Neural progenitor cell (in vitro differentiated cells): ENCODE data around the gene RRH. TPM values are rescaled to one million over a fixed set of nuclear protein-coding genes. Genes with fewer than 3 reads are reported as not detected.
"Not testable (repeated sequence)": the region's sequence is repeated elsewhere in the genome, so short reads cannot be mapped to it uniquely, and the experiment has no call there.

Source experiments
- DNase-seq: peaks from one replicate; pipeline ENCODE4 v3.0.0-alpha.2; 2016; ENCODE audit warnings: low spot score
- H2AFZ ChIP-seq: fragments of 200-600 bp; sonication (generic); replicated peaks from 2 replicates; pipeline ENCODE4 v1.6.1; 2016; ENCODE audit warnings: antibody characterized with exemption
- H3F3A ChIP-seq: fragments of 200-600 bp; sonication (generic); 2 replicates; pipeline ENCODE4 v1.6.1; 2016; ENCODE audit warnings: antibody characterized with exemption, low read depth
- H3K27ac ChIP-seq: fragments of 200-600 bp; sonication (generic); 2 replicates; pipeline ENCODE4 v1.5.1; 2016; ENCODE audit warnings: mild to moderate bottlenecking
- H3K27me3 ChIP-seq: fragments of 200-600 bp; sonication (generic); 2 replicates; pipeline ENCODE4 v1.6.1; 2016; ENCODE audit warnings: mild to moderate bottlenecking, moderate library complexity
- H3K36me3 ChIP-seq: fragments of 200-600 bp; sonication (generic); 2 replicates; pipeline ENCODE4 v1.5.1; 2016
- H3K4me1 ChIP-seq: fragments of 200-600 bp; sonication (generic); 2 replicates; pipeline ENCODE4 v1.6.1; 2016; ENCODE audit warnings: mixed run types
- H3K4me2 ChIP-seq: fragments of 200-600 bp; sonication (generic); 2 replicates; pipeline ENCODE4 v1.6.1; 2016
- H3K4me3 ChIP-seq: fragments of 200-600 bp; sonication (generic); 2 replicates; pipeline ENCODE4 v1.5.1; 2016
- H3K79me2 ChIP-seq: fragments of 200-600 bp; sonication (generic); 2 replicates; pipeline ENCODE4 v1.6.1; 2016; ENCODE audit warnings: low read depth
- H3K9ac ChIP-seq: fragments of 200-600 bp; sonication (generic); 2 replicates; pipeline ENCODE4 v1.6.1; 2016
- H3K9me3 ChIP-seq: fragments of 200-600 bp; sonication (generic); 2 replicates; pipeline ENCODE4 v1.5.1; 2016; ENCODE audit warnings: low read depth
- H4K20me1 ChIP-seq: fragments of 200-600 bp; sonication (generic); 2 replicates; pipeline ENCODE4 v1.6.1; 2016; ENCODE audit warnings: low read depth
- H3K27ac Mint-ChIP-seq: 3 replicates; pipeline ENCODE4 v1.8.0; 2021; ENCODE audit warnings: mixed read lengths
- H3K27me3 Mint-ChIP-seq: 2 replicates; pipeline ENCODE4 v1.8.0; 2022; ENCODE audit warnings: low read depth, mild to moderate bottlenecking, inconsistent platforms, moderate library complexity, mixed read lengths; ENCODE audit not compliant: insufficient read depth
- H3K36me3 Mint-ChIP-seq: 3 replicates; pipeline ENCODE4 v1.8.0; 2021; ENCODE audit warnings: mixed read lengths
- H3K4me1 Mint-ChIP-seq: 3 replicates; pipeline ENCODE4 v1.8.0; 2021; ENCODE audit warnings: mixed read lengths
- H3K4me3 Mint-ChIP-seq: 3 replicates; pipeline ENCODE4 v1.8.0; 2021; ENCODE audit warnings: mild to moderate bottlenecking, moderate library complexity, mixed read lengths
- H3K9me3 Mint-ChIP-seq: 3 replicates; pipeline ENCODE4 v1.8.0; 2020; ENCODE audit warnings: mixed read lengths
- EZH2 ChIP-seq: fragments of 200-600 bp; sonication (generic); IDR thresholded peaks from 2 replicates; pipeline ENCODE4 v1.6.1; 2017; ENCODE audit warnings: antibody characterized with exemption, mild to moderate bottlenecking, moderate library complexity
- EZH2phosphoT487 ChIP-seq: fragments of 200-600 bp; sonication (generic); IDR thresholded peaks from 2 replicates; pipeline ENCODE4 v1.6.1; 2017; ENCODE audit warnings: antibody characterized with exemption
- total RNA-seq: library from RNA; depleted of rRNA; stranded (reverse); fragments of >200 nt; gene quantifications from 2 replicates; pipeline ENCODE4 v1.2.3, GENCODE V29; 2015; ENCODE audit warnings: low replicate concordance
- TF ChIP-seq, protein P1 (sequence below): fragments of 200-600 bp; sonication (generic); IDR thresholded peaks from 2 replicates; pipeline ENCODE4 v1.5.1; 2017; ENCODE audit warnings: antibody characterized with exemption, mild to moderate bottlenecking

Gene RRH, protein sequence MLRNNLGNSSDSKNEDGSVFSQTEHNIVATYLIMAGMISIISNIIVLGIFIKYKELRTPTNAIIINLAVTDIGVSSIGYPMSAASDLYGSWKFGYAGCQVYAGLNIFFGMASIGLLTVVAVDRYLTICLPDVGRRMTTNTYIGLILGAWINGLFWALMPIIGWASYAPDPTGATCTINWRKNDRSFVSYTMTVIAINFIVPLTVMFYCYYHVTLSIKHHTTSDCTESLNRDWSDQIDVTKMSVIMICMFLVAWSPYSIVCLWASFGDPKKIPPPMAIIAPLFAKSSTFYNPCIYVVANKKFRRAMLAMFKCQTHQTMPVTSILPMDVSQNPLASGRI
- total RNA-seq = not detected in 2 replicates

DNA sequence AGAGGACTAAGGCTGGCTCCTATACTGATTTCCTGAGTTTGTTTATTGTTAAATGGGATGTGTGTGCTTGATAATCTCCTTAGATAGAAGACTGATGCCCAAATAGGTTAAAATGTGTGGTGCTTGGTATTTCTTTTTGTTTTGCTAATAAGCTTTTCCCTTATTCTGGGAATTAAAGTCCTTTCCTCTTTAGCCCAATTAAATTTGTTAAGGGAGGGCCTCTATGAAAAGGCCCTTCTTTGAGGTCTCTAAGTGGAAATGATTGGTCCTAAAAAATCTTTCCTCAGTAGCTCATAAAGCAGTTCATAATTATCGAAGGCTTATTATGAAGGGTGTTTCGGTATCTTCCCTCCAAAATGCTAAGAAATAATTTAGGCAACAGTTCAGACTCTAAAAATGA is at the start of gene RRH:
RRH (plus strand) TSS at position 301 of the 400 bp plus-strand sequence; CDS start at position 357, 56 bp downstream.
- H3K4me2 ChIP-seq = no peak within 1 kb of the TSS
- H3K4me1 ChIP-seq = no peaks in the 10 kb centered on the region
- H3K36me3 ChIP-seq = peaks cover 13% of the 10 kb centered on the region
- H3K27me3 ChIP-seq = no peaks in the 10 kb centered on the region
- H4K20me1 ChIP-seq = no peaks in the 10 kb centered on the region
- H2AFZ ChIP-seq = no peak within 1 kb of the TSS
- H3K4me3 ChIP-seq = no peak within 1 kb of the TSS
- TF ChIP-seq EZH2phosphoT487 = no peak
- TF ChIP-seq, protein P1, sequence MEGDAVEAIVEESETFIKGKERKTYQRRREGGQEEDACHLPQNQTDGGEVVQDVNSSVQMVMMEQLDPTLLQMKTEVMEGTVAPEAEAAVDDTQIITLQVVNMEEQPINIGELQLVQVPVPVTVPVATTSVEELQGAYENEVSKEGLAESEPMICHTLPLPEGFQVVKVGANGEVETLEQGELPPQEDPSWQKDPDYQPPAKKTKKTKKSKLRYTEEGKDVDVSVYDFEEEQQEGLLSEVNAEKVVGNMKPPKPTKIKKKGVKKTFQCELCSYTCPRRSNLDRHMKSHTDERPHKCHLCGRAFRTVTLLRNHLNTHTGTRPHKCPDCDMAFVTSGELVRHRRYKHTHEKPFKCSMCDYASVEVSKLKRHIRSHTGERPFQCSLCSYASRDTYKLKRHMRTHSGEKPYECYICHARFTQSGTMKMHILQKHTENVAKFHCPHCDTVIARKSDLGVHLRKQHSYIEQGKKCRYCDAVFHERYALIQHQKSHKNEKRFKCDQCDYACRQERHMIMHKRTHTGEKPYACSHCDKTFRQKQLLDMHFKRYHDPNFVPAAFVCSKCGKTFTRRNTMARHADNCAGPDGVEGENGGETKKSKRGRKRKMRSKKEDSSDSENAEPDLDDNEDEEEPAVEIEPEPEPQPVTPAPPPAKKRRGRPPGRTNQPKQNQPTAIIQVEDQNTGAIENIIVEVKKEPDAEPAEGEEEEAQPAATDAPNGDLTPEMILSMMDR = no peak
- no peak for TF ChIP-seq EZH2
- Mint-ChIP-seq H3K27ac (no peak within 1 kb of the TSS), H3K9me3 (no peaks in the 10 kb centered on the region), H3K27me3 (no peaks in the 10 kb centered on the region), H3K4me3 (no peak within 1 kb of the TSS), H3K4me1 (no peaks in the 10 kb centered on the region), H3K36me3 (peaks cover 11% of the 10 kb centered on the region)
- no peak within 1 kb of the TSS for H3K27ac ChIP-seq
- peaks cover 3% of the 10 kb centered on the region for H3F3A ChIP-seq
- DNase-seq = no peak
- no peak within 1 kb of the TSS for H3K9ac ChIP-seq
- H3K79me2 ChIP-seq = no peaks in the 10 kb centered on the region
- no peaks in the 10 kb centered on the region for H3K9me3 ChIP-seq

DNA sequence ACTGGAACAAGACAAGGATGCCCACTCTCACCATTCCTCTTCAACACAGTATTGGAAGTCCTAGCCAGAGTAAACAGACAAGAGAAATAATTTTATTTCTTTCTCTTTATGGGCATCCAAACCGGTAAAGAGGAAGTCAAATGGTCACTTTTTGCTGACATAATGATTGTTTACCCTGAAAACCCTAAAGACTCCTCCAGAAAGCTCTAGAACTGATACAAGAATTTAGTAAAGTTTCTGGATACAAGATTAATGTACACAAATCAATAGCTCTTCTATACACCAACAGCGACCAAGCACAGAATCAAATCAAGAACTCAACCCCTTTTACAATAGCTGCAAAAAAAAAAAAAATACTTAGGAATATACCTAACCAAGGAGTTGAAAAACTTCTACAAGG is 45.7 kb upstream of the RRH start:
- H3K36me3 Mint-ChIP-seq, H3K4me1 ChIP-seq, H3K4me3 ChIP-seq: not testable (repeated sequence)

DNA sequence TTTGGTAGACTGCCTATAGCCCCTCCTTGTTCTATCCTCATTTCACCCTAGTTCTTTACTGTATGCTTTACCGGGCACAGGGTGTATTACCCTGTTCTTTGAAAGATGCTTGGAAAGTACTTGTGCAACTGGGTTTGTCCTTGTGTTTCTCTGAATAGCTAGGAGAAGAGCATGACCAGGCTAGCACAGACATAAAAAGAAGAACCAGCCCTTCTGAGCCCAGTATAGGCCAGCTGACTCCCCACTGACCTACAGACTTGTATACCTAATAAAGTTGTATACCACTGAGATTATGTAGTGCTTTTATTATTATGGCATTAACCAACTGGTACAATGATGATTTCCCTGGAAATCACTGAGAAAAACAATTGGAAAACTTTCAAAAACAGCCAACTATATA is 40.9 kb upstream of the RRH start:
- Histone ChIP-seq H3K27me3 (no peaks in the 10 kb centered on the region), H3F3A (no peaks in the 10 kb centered on the region), H3K4me2 (no peak overlapping the region), H3K79me2 (no peaks in the 10 kb centered on the region), H3K27ac (no peak overlapping the region), H3K9me3 (no peaks in the 10 kb centered on the region), H4K20me1 (no peaks in the 10 kb centered on the region), H3K4me3 (no peak overlapping the region), H3K4me1 (no peaks in the 10 kb centered on the region), H3K9ac (no peak overlapping the region), H3K36me3 (no peaks in the 10 kb centered on the region), H2AFZ (peak overlapping the region; percentile 28)
- Mint-ChIP-seq H3K36me3 (no peaks in the 10 kb centered on the region), H3K9me3 (peaks cover 6% of the 10 kb centered on the region), H3K27me3 (no peaks in the 10 kb centered on the region), H3K27ac (no peak overlapping the region), H3K4me3 (no peak overlapping the region), H3K4me1 (no peaks in the 10 kb centered on the region)
- no peak for DNase-seq
- TF ChIP-seq EZH2 = no peak

More for the DNA sequence above, 45.7 kb upstream of the RRH start:
- H3K36me3 ChIP-seq, DNase-seq, H3K4me2 ChIP-seq, H3K4me1 Mint-ChIP-seq, H3K27ac Mint-ChIP-seq, H3K4me3 Mint-ChIP-seq, H3K9ac ChIP-seq, H3K9me3 Mint-ChIP-seq, H3F3A ChIP-seq, H4K20me1 ChIP-seq, H2AFZ ChIP-seq, H3K27ac ChIP-seq, H3K27me3 Mint-ChIP-seq, H3K27me3 ChIP-seq, H3K79me2 ChIP-seq, H3K9me3 ChIP-seq: not testable (repeated sequence)

GRCh38 chr4:109787807-109788206 is 40.0 kb upstream of the RRH start:
- no peaks in the 10 kb centered on the region for H3K27me3 Mint-ChIP-seq
- DNase-seq = no peak
- H3K36me3 Mint-ChIP-seq = no peaks in the 10 kb centered on the region

More at GRCh38 chr4:109787807-109788206, 40.0 kb upstream of the RRH start:
- no peaks in the 10 kb centered on the region for H3K4me1 ChIP-seq
- H2AFZ ChIP-seq = no peak overlapping the region
- H3K36me3 ChIP-seq = no peaks in the 10 kb centered on the region
- H4K20me1 ChIP-seq = no peaks in the 10 kb centered on the region
- no peak overlapping the region for H3K27ac Mint-ChIP-seq
- H3K27me3 ChIP-seq = no peaks in the 10 kb centered on the region
- no peak overlapping the region for H3K4me2 ChIP-seq
- H3K4me3 Mint-ChIP-seq = no peak overlapping the region
- no peak for TF ChIP-seq EZH2
- no peak for TF ChIP-seq EZH2phosphoT487
- TF ChIP-seq, protein P1 = no peak
- no peaks in the 10 kb centered on the region for H3K4me1 Mint-ChIP-seq
- H3K9me3 ChIP-seq = no peaks in the 10 kb centered on the region
- no peaks in the 10 kb centered on the region for H3K79me2 ChIP-seq
- H3K9ac ChIP-seq = no peak overlapping the region
- peaks cover 6% of the 10 kb centered on the region for H3K9me3 Mint-ChIP-seq
- no peak overlapping the region for H3K4me3 ChIP-seq
- H3F3A ChIP-seq = no peaks in the 10 kb centered on the region
- no peak overlapping the region for H3K27ac ChIP-seq
